ENCODE data around the gene MCC. TPM values are rescaled to one million over a fixed set of nuclear protein-coding genes. Genes with fewer than 3 reads are reported as not detected.
A peak's percentile ranks its signal among the peaks of the same experiment; 100 is the strongest.

Gene MCC
- total and polyA plus RNA-seq, 2 of the 4 experiments (the other 2 are of a cell fraction) = 5.0 to 20.6 TPM

DNA sequence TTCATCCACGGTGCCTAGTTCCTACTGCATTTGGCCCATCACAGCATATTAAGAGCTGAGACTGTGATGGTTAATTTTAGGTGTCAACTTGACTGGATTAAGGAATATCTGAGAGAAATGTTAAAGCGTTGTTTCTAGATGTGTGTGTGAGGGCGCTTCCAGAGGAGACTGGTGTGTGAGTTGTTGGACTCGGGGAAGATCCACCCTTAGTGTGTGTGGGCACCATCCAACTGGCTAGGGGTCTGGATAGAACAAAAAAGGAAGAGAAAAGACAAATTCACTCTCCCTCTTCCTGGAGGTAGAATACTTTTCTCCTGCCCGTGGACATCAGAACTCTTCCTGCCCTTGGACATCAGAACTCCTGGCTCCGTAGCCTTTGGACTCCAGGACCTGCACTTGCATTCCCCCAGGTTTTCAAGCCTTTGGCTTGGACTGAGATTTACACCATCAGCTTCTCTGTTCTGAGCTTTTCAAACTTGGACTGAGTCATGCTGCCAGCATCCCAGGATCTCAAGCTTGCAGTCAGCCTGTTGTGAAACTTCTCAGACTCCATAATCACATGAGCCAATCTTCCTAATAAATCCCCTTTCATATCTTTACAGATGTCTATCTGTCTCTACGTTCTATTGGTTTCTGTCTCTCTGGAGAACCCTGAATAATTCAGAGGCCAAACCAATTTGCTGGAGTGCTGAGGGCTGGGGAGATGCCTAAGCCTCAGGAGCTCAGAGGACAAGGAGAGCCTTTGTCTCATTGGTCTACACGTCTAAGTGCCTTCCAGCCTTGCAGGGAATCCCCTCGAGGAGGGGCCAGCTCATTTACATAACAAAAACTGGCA is 347.2 kb downstream of the MCC start:
- no peak overlapping the region for H3K56ac ChIP-seq (ENCODE audit: extremely low read depth, insufficient read depth, low read length)
- H3K4me3 ChIP-seq (ENCODE audit: insufficient read depth, low read depth, low read length) = no peak overlapping the region
- peak; percentile 77 for ATAC-seq (ENCODE audit: low read depth)
- peak overlapping the region; percentile 80 for H3K18ac ChIP-seq (ENCODE audit: low read depth, low read length)
- peaks cover 19% of the 10 kb centered on the region for H3K4me1 ChIP-seq (ENCODE audit: control insufficient read depth, insufficient read depth, low read length)
- peak; percentile 94 for DNase-seq
- peaks cover 3% of the 10 kb centered on the region for H3K36me3 ChIP-seq (ENCODE audit: control insufficient read depth, insufficient read depth, low read length)
- peak overlapping the region; percentile 29 for H2AK9ac ChIP-seq (replicated peaks; ENCODE audit: low read depth, low read length, poor library complexity)
- ChIA-PET CTCF (interaction anchor here (0.6 to 1.0 kb wide), 2 partner anchors 73 to 145 kb away, joined by 3 read pairs; no protein-coding TSS in a partner anchor), POLR2A (ENCODE audit: unreplicated experiment) (no interaction called here)
- H2BK15ac ChIP-seq (ENCODE audit: low read depth, low read length) = peak overlapping the region; percentile 88; the same call in 2 of the 3 replicates
- H3K79me1 ChIP-seq (ENCODE audit: low read depth in 1 of 2, low read length in 2 of 2) = peaks cover 17 to 28% of the 10 kb centered on the region in 2 experiments; a peak in 3 of 4 replicates
- H2AK5ac ChIP-seq (ENCODE audit: low read depth, low read length) = peak overlapping the region; percentile 48
- 92% methylated on average over 2 of the region's 9 CpGs; no CpG with 5 or more reads in 1 of the 2 experiments for WGBS, 2 experiments (ENCODE audit: extremely low coverage in 2 of 2, insufficient read length in 1 of 2)
- in situ Hi-C loops (cut with MboI; ENCODE audit: low sequenced_read_pairs) (no loop called here), dilution Hi-C loops (cut with HindIII; ENCODE audit: low sequenced_read_pairs, unreplicated experiment) (no loop called here), intact Hi-C loops (cut with micrococcal nuclease) (no loop called here)
- H2BK5ac ChIP-seq (ENCODE audit: low read depth, low read length, poor library complexity, severe bottlenecking) = peak overlapping the region; percentile 76
- H3K9ac ChIP-seq (ENCODE audit: low read depth, low read length) = peak overlapping the region; percentile 28; the same call in 1 of the 2 replicates
- peak overlapping the region; percentile 81 for H3K4ac ChIP-seq (ENCODE audit: low read depth, low read length)
- peak; percentile 24; the same call in 1 of the 2 replicates for TF ChIP-seq RAD21 (IDR thresholded peaks at IDR 0.05; ENCODE audit: low read length)
- TF ChIP-seq RCOR1 (IDR thresholded peaks at IDR 0.05; ENCODE audit: insufficient replicate concordance, low read length) = no peak
- peak; percentile 58 for TF ChIP-seq FOS (IDR thresholded peaks at IDR 0.05; ENCODE audit: low read depth, low read length)
- TF ChIP-seq, protein P1, sequence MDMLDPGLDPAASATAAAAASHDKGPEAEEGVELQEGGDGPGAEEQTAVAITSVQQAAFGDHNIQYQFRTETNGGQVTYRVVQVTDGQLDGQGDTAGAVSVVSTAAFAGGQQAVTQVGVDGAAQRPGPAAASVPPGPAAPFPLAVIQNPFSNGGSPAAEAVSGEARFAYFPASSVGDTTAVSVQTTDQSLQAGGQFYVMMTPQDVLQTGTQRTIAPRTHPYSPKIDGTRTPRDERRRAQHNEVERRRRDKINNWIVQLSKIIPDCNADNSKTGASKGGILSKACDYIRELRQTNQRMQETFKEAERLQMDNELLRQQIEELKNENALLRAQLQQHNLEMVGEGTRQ (IDR thresholded peaks at IDR 0.05; ENCODE audit: low read depth, low read length) = peak; percentile 45; the same call in 1 of the 2 replicates
- TF ChIP-seq CEBPB (IDR thresholded peaks at IDR 0.05; ENCODE audit: low read depth, low read length) = peak; percentile 97
- no peak for TF ChIP-seq MXI1 (IDR thresholded peaks at IDR 0.05; ENCODE audit: borderline replicate concordance, low read depth, low read length)
- 0 out of 2 replicates have a peak, but pooled peaks have one; percentile 20 for TF ChIP-seq MAFK (IDR thresholded peaks at IDR 0.05; ENCODE audit: low read depth, low read length)
- peak; percentile 71; the same call in 1 of the 2 replicates for TF ChIP-seq BHLHE40 (IDR thresholded peaks at IDR 0.05; ENCODE audit: low read depth, low read length)
- peak overlapping the region; percentile 87 for H3K27ac ChIP-seq (ENCODE audit: insufficient read depth, low read length)
- peak overlapping the region; percentile 74 for H3K4me2 ChIP-seq (ENCODE audit: low read depth, low read length)
- no peaks in the 10 kb centered on the region for H3K27me3 ChIP-seq (ENCODE audit: control insufficient read depth, insufficient read depth, low read length)
- no peak overlapping the region for H2AFZ ChIP-seq (replicated peaks; ENCODE audit: low read length, poor library complexity)
- no peaks in the 10 kb centered on the region; the same call in 1 of the 2 replicates for H4K20me1 ChIP-seq (ENCODE audit: insufficient read depth, low read length)
- H4K5ac ChIP-seq (ENCODE audit: low read depth, low read length) = peak overlapping the region; percentile 86
- no peaks in the 10 kb centered on the region for H3K9me3 ChIP-seq (ENCODE audit: control insufficient read depth, insufficient read depth, low read length)
- peak overlapping the region; percentile 74 for H2BK120ac ChIP-seq (ENCODE audit: low read depth, low read length)
- peak overlapping the region; percentile 67 for H4K91ac ChIP-seq (ENCODE audit: insufficient read depth, low read depth, low read length)
- H2BK20ac ChIP-seq (ENCODE audit: low read depth, low read length) = peak overlapping the region; percentile 62
- BruUV-seq (replicated peaks) = no TSS peak
- H3K23ac ChIP-seq (ENCODE audit: low read depth, low read length) = peak overlapping the region; percentile 46
- peak overlapping the region; percentile 66 for H3K14ac ChIP-seq (replicated peaks; ENCODE audit: low read depth, low read length)
- peaks cover 22% of the 10 kb centered on the region for H3K9me1 ChIP-seq (ENCODE audit: insufficient read depth, low read length)
- H4K8ac ChIP-seq (ENCODE audit: low read depth in 2 of 2, low read length in 2 of 2) = peak overlapping the region in 1 of 2 experiments; percentile 82; a peak in 3 of 4 replicates
